GM23338 (cell line): ENCODE measurements around the gene FBRSL1.

Experiments used
- EZH2 ChIP-seq: fragments of 200-600 bp; sonication (generic); IDR thresholded peaks from one replicate; pipeline ENCODE4 v1.8.0; 2017; ENCODE audit warnings: antibody characterized with exemption, mild to moderate bottlenecking, low read depth; ENCODE audit not compliant: unreplicated experiment
- EZH2phosphoT487 ChIP-seq: fragments of 200-600 bp; sonication (generic); IDR thresholded peaks from one replicate; pipeline ENCODE4 v1.8.1; 2018; ENCODE audit warnings: antibody characterized with exemption; ENCODE audit not compliant: unreplicated experiment
- POLR2AphosphoS5 ChIP-seq: IDR thresholded peaks from 2 replicates; pipeline ENCODE4 v1.6.1; 2016; ENCODE audit warnings: antibody characterized with exemption, low read depth
- TF ChIP-seq, protein P1 (sequence below), 2 experiments: fragments of 200-600 bp in 1 of 2; sonication (generic) in 1 of 2; conservative IDR thresholded peaks; 2 replicates each; pipeline versions ENCODE4 v1.5.1 to v1.6.1; 2016 to 2017; ENCODE audit warnings: antibody characterized with exemption in 2 of 2, low read depth in 2 of 2, mild to moderate bottlenecking in 2 of 2, moderate library complexity in 1 of 2
- TF ChIP-seq, protein P2 (sequence below): fragments of 250-450 bp; sonication (Bioruptor Pico); IDR thresholded peaks from 2 replicates; pipeline ENCODE4 v1.5.0; 2020; ENCODE audit warnings: mild to moderate bottlenecking, moderate library complexity
- TF ChIP-seq, protein P3 (sequence below): IDR thresholded peaks from 2 replicates; pipeline ENCODE4 v1.6.1; 2016; ENCODE audit warnings: antibody characterized with exemption

GRCh38 chr12:132530447-132530846 is 40.5 kb downstream of the FBRSL1 start:
- TF ChIP-seq, protein P1, sequence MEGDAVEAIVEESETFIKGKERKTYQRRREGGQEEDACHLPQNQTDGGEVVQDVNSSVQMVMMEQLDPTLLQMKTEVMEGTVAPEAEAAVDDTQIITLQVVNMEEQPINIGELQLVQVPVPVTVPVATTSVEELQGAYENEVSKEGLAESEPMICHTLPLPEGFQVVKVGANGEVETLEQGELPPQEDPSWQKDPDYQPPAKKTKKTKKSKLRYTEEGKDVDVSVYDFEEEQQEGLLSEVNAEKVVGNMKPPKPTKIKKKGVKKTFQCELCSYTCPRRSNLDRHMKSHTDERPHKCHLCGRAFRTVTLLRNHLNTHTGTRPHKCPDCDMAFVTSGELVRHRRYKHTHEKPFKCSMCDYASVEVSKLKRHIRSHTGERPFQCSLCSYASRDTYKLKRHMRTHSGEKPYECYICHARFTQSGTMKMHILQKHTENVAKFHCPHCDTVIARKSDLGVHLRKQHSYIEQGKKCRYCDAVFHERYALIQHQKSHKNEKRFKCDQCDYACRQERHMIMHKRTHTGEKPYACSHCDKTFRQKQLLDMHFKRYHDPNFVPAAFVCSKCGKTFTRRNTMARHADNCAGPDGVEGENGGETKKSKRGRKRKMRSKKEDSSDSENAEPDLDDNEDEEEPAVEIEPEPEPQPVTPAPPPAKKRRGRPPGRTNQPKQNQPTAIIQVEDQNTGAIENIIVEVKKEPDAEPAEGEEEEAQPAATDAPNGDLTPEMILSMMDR (conservative IDR thresholded peaks at IDR 0.05; ENCODE audit: low read depth in 2 of 2), result no peak
- TF ChIP-seq EZH2phosphoT487 (no peak), POLR2AphosphoS5 (no peak), EZH2 (no peak)
- TF ChIP-seq, protein P2, sequence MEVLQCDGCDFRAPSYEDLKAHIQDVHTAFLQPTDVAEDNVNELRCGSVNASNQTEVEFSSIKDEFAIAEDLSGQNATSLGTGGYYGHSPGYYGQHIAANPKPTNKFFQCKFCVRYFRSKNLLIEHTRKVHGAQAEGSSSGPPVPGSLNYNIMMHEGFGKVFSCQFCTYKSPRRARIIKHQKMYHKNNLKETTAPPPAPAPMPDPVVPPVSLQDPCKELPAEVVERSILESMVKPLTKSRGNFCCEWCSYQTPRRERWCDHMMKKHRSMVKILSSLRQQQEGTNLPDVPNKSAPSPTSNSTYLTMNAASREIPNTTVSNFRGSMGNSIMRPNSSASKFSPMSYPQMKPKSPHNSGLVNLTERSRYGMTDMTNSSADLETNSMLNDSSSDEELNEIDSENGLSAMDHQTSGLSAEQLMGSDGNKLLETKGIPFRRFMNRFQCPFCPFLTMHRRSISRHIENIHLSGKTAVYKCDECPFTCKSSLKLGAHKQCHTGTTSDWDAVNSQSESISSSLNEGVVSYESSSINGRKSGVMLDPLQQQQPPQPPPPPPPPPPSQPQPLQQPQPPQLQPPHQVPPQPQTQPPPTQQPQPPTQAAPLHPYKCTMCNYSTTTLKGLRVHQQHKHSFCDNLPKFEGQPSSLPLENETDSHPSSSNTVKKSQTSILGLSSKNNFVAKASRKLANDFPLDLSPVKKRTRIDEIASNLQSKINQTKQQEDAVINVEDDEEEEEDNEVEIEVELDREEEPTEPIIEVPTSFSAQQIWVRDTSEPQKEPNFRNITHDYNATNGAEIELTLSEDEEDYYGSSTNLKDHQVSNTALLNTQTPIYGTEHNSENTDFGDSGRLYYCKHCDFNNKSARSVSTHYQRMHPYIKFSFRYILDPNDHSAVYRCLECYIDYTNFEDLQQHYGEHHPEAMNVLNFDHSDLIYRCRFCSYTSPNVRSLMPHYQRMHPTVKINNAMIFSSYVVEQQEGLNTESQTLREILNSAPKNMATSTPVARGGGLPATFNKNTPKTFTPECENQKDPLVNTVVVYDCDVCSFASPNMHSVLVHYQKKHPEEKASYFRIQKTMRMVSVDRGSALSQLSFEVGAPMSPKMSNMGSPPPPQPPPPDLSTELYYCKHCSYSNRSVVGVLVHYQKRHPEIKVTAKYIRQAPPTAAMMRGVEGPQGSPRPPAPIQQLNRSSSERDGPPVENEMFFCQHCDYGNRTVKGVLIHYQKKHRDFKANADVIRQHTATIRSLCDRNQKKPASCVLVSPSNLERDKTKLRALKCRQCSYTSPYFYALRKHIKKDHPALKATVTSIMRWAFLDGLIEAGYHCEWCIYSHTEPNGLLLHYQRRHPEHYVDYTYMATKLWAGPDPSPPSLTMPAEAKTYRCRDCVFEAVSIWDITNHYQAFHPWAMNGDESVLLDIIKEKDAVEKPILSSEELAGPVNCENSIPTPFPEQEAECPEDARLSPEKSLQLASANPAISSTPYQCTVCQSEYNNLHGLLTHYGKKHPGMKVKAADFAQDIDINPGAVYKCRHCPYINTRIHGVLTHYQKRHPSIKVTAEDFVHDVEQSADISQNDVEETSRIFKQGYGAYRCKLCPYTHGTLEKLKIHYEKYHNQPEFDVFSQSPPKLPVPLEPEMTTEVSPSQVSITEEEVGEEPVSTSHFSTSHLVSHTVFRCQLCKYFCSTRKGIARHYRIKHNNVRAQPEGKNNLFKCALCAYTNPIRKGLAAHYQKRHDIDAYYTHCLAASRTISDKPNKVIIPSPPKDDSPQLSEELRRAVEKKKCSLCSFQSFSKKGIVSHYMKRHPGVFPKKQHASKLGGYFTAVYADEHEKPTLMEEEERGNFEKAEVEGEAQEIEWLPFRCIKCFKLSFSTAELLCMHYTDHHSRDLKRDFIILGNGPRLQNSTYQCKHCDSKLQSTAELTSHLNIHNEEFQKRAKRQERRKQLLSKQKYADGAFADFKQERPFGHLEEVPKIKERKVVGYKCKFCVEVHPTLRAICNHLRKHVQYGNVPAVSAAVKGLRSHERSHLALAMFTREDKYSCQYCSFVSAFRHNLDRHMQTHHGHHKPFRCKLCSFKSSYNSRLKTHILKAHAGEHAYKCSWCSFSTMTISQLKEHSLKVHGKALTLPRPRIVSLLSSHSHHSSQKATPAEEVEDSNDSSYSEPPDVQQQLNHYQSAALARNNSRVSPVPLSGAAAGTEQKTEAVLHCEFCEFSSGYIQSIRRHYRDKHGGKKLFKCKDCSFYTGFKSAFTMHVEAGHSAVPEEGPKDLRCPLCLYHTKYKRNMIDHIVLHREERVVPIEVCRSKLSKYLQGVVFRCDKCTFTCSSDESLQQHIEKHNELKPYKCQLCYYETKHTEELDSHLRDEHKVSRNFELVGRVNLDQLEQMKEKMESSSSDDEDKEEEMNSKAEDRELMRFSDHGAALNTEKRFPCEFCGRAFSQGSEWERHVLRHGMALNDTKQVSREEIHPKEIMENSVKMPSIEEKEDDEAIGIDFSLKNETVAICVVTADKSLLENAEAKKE (CRISPR knock-in tag), result no peak
- TF ChIP-seq, protein P3, sequence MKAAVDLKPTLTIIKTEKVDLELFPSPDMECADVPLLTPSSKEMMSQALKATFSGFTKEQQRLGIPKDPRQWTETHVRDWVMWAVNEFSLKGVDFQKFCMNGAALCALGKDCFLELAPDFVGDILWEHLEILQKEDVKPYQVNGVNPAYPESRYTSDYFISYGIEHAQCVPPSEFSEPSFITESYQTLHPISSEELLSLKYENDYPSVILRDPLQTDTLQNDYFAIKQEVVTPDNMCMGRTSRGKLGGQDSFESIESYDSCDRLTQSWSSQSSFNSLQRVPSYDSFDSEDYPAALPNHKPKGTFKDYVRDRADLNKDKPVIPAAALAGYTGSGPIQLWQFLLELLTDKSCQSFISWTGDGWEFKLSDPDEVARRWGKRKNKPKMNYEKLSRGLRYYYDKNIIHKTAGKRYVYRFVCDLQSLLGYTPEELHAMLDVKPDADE, result no peak
